ENCODE results near the gene KRTAP4-16.

DNA sequence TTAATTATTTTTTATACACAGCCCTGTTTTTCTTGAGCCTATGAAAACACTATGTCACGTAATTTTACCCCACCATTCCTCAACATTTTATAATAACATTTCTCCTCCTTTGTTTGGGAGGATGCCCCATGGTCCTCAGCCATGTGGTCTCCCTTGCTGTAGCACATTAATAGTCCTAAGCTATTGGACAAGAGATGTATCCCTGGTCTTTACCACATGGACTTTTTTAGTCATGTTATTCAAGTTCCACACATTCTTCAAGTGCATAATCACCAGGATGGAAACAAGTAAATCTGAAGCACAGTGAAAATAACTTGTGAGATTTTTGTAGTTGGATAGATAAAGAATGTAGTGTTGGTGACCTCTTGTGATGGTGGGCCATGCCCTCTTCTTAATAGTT lies 40.0 kb downstream of the KRTAP4-16 start:
- TF ChIP-seq, protein P1, sequence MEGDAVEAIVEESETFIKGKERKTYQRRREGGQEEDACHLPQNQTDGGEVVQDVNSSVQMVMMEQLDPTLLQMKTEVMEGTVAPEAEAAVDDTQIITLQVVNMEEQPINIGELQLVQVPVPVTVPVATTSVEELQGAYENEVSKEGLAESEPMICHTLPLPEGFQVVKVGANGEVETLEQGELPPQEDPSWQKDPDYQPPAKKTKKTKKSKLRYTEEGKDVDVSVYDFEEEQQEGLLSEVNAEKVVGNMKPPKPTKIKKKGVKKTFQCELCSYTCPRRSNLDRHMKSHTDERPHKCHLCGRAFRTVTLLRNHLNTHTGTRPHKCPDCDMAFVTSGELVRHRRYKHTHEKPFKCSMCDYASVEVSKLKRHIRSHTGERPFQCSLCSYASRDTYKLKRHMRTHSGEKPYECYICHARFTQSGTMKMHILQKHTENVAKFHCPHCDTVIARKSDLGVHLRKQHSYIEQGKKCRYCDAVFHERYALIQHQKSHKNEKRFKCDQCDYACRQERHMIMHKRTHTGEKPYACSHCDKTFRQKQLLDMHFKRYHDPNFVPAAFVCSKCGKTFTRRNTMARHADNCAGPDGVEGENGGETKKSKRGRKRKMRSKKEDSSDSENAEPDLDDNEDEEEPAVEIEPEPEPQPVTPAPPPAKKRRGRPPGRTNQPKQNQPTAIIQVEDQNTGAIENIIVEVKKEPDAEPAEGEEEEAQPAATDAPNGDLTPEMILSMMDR (IDR thresholded peaks at IDR 0.05; ENCODE audit: low read length), result no peak
- TF ChIP-seq EZH2 (IDR thresholded peaks at IDR 0.05; ENCODE audit: borderline replicate concordance, low read length), result no peak
